Activated CD4-positive, CD25-positive, alpha-beta regulatory T cell treated with anti-CD3 and anti-CD28 coated beads, Interleukin-2, amount 50 U/mL, for 16 hours (primary cell): ENCODE measurements around the gene IL1R2.

Source experiments
- DNase-seq: peaks from one replicate; pipeline ENCODE4 v3.0.0-alpha.2; 2020; ENCODE audit warnings: low read depth, low spot score

Gene IL1R2, protein sequence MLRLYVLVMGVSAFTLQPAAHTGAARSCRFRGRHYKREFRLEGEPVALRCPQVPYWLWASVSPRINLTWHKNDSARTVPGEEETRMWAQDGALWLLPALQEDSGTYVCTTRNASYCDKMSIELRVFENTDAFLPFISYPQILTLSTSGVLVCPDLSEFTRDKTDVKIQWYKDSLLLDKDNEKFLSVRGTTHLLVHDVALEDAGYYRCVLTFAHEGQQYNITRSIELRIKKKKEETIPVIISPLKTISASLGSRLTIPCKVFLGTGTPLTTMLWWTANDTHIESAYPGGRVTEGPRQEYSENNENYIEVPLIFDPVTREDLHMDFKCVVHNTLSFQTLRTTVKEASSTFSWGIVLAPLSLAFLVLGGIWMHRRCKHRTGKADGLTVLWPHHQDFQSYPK

DNA sequence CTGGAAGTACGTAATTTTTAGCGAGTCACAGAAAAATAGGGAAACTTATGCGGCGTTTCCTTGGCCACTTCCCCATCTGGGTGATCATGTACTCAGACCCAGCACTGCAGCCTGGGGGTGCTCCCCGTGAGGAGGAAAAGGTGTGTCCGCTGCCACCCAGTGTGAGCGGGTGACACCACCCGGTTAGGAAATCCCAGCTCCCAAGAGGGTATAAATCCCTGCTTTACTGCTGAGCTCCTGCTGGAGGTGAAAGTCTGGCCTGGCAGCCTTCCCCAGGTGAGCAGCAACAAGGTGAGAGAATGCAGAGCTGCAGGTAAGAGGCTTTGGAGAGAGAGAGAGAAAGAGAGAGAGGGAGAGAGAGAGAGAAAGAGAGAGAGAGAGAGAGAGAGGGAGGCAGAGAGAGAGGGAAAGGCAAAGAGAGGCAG is at the start of gene IL1R2:
Gene IL1R2, plus strand, starts transcription at position 240 of the 425 bp plus-strand sequence. CDS start 16,616 bp downstream, outside the sequence.
- DNase-seq: no peak

GRCh38 chr2:101942851-101943250 is 48.9 kb upstream of the IL1R2 start:
- DNase-seq: no peak

GRCh38 chr2:101946372-101947039 is 45.3 kb upstream of the IL1R2 start:
- no peak for DNase-seq

DNA sequence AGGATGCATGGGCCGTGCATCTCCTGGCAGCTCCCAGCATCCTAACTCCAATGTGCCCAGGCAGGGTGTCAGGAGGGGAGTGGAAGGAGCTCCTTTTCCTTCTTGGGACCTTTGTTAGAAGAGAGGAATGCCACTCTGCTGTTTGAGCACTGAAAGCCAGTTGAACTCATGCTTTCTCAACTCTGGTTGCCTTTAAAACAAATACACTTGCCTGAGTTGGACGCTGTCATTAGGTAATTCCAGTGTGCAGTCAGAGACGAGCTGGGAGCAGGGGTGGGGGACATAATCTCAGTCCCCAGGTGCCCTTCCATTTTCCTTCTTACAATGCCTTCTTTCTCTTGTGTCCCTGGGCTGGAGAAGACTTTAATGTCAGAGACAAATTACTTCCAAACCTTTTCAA is 44.4 kb upstream of the IL1R2 start:
- DNase-seq: no peak

DNA sequence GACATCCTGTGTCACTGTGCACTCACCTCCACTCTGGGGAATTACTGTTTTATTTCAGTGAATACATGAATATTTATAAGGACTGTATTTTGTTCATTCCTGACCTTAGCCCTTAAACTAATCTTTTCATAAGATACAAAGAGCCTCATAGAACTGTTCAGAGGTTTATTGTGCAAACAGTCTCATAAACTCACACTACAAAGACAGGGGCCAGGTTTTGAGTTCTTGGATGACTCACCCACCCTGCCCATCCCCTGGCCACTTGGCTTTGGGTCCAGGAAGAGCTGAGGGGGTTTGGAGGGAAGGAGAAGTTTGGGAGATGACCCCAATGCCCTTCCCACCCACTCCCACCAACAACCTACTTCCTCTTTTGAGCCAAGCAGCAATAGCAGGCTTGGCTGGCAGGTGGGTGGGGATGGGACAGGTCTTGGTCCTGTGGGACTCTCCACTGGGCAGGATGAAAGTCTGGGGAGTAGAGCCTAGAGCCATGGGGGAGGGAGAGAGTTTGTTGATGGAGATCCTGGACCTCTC is 43.1 kb upstream of the IL1R2 start:
- DNase-seq: no peak

DNA sequence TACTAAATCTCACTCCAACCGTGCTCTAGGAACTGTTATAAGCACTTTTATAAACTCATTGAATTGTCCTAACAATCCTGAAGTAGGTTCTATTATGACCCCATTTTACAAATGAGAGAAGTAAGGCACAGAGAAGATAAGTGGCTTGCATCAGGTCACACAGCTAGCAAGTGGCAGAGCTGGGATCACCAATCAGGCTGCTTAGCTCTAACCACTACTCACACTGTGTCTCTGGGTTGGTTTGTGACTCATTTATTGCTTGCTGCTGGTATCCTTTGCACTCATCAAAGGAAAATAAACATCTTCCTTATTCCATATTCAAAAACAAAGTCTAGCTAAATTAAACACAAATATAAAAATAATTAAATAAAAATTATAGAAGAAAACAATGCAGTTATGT is 42.5 kb upstream of the IL1R2 start:
- DNase-seq: no peak

DNA sequence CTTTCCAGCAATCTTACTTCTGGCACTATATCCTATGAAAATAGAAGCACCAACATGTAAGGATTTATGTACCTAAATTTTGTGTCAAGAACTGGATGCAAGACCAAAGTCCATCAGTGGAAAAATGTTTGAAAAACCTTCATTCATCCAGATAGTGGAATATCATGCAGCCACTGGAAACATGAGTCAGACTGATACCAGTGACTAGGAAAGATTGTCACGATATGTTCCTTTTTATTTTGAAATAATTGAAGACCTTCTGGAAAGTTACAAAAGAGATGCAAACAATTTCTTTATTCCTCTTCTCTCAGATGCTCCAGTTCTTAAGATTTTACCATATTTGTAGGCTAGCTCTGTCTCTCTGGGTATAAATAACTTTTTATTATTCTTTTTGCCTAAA is 40.5 kb upstream of the IL1R2 start:
- DNase-seq: no peak

GRCh38 chr2:101952551-101952950 is 39.2 kb upstream of the IL1R2 start:
- no peak for DNase-seq

GRCh38 chr2:101956465-101957438 is 35.0 kb upstream of the IL1R2 start:
- no peak for DNase-seq

DNA sequence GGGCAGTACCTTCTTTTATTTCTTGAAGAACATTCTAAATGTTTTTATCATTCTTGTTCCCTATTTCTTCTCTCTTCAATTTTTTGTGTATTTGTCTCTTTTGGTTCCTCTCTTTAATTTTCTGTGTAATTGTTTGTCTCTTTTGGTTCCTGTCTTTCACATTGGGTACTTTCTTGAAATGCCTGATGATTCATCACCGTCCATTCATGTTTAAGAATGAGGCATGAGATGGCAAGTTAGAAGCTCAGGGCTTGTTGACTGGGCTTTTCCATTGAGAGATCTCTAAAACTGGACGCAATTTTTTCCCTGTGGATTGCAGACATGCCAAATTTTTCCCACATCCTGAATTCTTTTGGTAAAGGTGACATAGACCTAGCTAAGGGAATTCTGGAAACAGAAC is 33.7 kb upstream of the IL1R2 start:
- no peak for DNase-seq

DNA sequence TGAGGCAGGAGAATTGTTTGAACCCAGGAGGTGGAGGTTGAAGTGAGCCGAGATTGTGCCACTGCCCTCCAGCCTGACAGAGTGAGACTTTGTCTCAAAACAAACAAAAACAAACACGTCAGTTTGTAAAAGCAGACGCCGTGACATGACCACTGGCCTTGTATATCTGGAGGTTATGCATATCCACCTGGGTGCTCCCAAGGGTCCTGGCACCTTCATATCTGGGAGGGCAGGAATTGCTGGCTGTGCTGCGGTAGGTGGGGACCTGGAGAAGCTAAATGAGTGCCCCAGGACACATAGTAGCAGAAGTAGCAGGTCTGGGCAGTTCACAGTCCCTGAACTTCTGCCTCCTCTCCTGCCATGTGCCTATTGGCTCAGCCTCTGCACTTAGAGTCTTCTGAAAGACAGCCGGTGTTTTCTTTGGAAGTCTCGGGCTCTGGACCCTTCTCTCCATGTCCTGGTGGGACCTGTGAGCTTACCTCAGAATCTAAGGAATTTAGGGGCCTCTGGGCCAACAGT is 30.9 kb upstream of the IL1R2 start:
- no peak for DNase-seq

- DNase-seq: no peak
Measured at GRCh38 chr2:101961338-101962191, 30.2 kb upstream of the IL1R2 start.

DNA sequence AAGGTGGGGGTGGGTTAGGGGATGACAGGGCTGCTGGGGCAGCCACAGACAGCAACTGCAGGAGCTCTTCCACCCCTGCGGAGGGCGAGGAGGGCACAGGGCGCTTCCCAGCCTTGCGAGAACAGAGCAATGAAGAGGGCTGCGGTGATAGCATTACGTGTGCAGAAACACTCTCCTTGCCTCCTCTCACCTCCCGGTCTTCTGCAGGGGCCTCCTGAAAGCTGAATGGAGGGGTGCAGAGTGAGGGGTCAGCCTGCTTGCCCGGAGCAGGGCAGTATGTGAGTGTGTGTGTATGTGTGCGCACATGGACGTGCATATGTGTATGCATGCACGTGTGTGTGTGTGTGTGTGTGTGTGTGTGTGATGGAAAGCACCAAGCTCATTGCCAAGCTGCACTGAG is 29.5 kb upstream of the IL1R2 start:
- DNase-seq: no peak

DNA sequence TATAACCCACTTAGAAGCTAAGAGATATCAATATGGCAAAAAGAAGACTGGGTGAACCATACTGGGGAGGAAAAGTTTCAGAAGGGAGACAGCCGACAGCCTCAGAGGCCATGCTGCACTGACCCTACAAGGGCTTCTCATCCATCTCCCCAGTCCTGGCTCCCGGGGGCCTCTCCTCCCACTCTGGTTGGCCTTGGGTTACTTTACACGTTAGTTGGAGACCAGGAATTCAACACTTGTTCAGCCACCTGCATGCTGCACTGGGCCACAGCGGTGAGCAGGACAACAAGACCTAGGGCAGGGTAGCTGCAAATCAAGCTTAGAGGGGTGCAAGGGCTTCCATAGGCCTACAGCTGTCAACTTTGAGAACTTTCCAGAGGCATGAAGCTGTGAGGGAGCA is 28.6 kb upstream of the IL1R2 start:
- no peak for DNase-seq

GRCh38 chr2:101967826-101968513 is 23.8 kb upstream of the IL1R2 start:
- DNase-seq: no peak

DNA sequence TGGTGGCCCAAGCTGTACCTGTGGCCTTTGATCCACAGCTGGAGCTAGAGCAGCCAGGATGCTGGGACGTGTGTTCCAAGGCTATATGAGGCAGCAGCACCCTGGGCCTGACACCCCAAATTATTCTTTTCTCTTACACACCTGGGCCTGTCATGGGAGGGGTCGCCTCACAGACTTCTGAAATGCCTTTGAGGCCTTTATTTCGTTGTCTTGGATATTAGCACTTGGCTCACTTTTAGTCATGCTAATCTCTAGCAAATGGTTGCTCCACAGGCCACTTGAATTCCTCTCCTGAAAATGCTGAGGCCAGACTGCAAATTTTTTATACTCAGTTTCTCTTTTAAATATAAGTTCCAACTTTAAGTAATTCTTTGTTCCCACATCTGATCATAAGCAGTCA is 22.0 kb upstream of the IL1R2 start:
- DNase-seq: no peak

DNA sequence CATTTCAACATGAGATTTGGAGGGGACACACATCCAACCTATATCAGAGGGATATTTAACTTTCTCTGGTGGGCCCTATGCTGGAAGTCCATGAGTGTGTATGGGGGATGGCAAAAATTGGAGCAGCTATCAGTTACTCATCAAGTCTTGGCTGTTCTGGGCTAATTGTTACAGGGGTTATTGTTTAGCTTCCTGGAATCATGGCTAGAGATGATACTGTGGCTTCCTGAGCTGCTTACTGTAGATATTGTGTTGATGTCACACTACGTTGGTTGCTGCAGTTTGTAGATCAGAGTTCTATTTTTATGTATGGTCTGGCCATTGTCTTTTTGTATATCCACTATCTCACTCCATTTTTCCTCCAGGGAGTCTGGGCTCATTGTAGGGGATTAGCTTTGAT is 20.9 kb upstream of the IL1R2 start:
- no peak for DNase-seq

DNA sequence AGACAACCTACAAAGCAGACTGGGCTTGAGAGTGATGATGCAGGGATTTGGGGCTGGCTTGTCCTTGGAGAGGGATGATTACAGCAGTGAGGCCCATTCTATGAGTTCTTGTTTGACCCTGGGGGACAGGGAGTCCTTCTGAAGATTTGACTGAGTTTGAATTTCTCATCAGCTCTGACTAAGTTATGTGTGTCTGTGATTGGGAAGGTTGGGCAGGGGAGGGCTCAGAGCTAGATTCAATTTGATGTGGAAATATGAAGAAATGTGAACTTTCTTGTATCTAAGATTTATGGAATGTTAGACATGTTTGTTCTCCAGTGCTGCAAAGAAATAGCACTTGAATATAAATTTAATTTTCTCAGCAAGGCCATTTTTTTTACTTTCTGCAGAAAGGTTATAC is 19.9 kb upstream of the IL1R2 start:
- DNase-seq: no peak

GRCh38 chr2:101972621-101973434 is 18.9 kb upstream of the IL1R2 start:
- no peak for DNase-seq
